ENCODE measurements around the gene HOMER1. TPM values are rescaled to one million over a fixed set of nuclear protein-coding genes. Genes with fewer than 3 reads are reported as not detected.

Gene HOMER1
- total RNA-seq, 2 donors from 2014 or later = 25.6 to 35.4 TPM

DNA sequence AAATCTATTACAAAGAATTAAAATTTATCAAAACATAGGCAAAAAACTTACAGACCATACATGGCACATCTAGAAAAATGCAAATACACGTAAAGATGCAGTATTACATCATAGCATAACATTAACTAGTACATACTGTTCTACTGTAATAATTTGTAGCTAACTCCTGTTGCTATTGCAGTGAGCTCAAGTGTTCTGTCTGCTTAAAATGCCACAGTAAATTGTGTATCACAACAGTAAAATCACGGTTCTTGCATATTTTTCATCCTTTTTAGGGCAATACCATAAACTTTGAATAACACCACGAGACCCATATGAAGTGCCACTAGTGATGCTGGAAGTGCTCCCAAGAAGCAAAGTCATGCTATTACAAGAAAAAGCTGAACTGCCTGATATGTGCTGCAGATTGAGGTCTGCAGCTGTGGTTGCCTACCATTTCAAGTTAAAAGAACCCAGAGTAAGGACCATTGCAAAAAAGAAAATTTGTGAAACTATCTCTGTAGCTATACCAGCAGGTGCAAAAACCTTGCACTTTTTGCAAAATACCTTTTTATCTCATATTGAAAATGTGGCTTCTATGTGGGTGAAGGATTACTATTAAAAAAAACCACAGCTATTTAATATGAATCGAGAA lies 14.2 kb downstream of the HOMER1 start:
- ATAC-seq = no peak

DNA sequence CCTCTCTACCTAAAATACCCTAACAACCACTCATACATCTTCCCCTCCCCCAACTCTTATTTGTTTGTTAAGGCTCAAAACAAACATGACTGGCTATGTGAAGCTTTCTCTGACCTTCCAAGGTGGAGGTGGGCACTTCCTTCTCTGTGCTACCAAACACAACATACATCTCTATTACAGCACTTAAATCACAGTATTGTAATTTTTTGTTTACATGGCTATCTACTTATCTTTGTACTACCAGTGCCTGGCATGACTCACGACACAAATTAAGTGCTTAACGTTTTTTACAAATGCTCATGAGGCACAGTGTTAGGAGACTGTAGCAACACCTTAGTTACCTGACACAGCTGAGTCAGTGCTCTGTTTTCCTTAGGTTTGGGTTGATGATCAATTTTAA lies 18.6 kb downstream of the HOMER1 start:
- DNase-seq (no peak), ATAC-seq (peak in 1 of 2 donors; percentile 35)
- intact Hi-C loops (cut with DNase I) = no loop called here

More for the DNA sequence above, 14.2 kb downstream of the HOMER1 start:
- intact Hi-C loops (cut with DNase I) = no loop called here
- no peak for DNase-seq

GRCh38 chr5:79493596-79494345 lies 20.2 kb downstream of the HOMER1 start:
- peak; percentile 13 to 54 for ATAC-seq
- no peak for DNase-seq
- intact Hi-C loops (cut with DNase I) = no loop called here

DNA sequence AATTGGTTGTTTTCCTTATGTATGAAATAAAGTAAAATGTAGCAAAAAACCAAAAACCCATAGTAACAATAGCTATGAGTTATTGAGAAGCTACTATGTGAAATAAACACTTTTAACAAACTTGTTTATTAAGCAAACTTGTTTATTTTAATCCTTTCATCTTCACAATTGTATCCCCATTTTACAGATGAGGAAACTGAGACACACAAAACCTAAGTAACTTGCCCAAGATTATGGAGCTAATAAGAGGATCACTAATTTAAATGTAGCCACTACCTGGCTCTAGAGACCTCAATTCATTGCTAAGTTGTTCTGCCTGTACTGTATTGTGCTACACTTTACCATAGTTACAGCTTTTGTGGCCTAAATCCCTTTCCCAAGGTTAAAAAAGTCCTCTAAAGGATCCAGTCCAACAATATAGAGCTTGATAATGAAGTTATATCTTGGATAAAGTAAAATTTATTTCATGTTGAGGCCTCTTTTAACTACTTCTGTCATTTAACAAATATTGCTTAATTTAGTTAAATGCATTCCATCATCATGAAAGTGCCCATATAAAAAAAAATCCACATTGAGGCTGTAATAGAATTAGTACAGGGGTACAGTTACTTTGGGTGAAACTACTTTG lies 22.1 kb downstream of the HOMER1 start:
- ATAC-seq (no peak), DNase-seq (no peak)
- intact Hi-C loops (cut with DNase I) = no loop called here

- ATAC-seq (no peak), DNase-seq (no peak)
- intact Hi-C loops (cut with DNase I) = no loop called here
These were observed 23.5 kb downstream of the HOMER1 start for GRCh38 chr5:79490323-79490936.

- DNase-seq (no peak), ATAC-seq (no peak)
- intact Hi-C loops (cut with DNase I) = no loop called here
These were observed 24.2 kb downstream of the HOMER1 start for GRCh38 chr5:79489773-79490172.

DNA sequence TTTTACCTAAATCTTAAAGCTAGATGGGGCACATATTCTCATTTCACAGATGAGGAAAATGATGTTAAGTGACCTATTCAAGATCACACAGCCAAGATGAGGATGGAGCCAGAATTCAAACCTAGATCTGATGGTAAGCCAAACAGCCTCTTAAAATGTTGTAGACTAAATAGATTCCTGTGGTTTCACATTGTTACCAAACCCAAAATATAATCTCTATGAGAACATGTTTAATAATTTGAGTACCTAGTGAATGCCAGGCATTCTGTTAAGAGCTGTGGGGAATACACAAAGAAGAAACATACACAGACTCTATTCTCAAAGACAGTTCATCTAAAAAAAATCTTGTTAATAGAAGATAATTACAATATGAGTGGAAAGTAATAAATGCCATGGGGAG lies 25.2 kb downstream of the HOMER1 start:
- DNase-seq (no peak), ATAC-seq (no peak)
- intact Hi-C loops (cut with DNase I) = no loop called here

DNA sequence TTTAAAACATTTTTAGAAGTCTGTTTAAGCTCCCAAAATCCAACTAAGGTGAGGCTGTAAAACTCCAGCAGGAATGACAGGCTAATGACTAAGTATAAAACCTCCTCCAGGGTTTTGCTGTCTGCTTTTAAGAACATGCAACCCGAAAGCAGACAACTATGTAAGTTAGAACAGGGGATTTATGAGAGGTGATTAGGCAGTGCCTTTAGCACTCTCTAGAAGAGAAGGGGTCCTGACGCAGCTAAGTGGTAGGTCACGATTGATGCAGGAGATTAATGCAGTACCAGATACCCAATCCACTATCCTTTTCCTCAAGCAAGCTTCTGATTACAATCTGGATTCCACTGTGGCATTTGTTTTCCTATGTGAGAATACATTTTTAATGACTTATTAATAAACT lies 25.9 kb downstream of the HOMER1 start:
- intact Hi-C loops (cut with DNase I) = no loop called here
- peak in 1 of 2 donors; percentile 5 for ATAC-seq

GRCh38 chr5:79487251-79487650 lies 26.7 kb downstream of the HOMER1 start:
- intact Hi-C loops (cut with DNase I) = no loop called here
- ATAC-seq (no peak), DNase-seq (no peak)

More for the DNA sequence above, 25.9 kb downstream of the HOMER1 start:
- no peak for DNase-seq

GRCh38 chr5:79486116-79486515 lies 27.8 kb downstream of the HOMER1 start:
- ATAC-seq = no peak
- DNase-seq = no peak
- intact Hi-C loops (cut with DNase I) = no loop called here

GRCh38 chr5:79484731-79485130 lies 29.2 kb downstream of the HOMER1 start:
- intact Hi-C loops (cut with DNase I) = no loop called here
- DNase-seq (no peak), ATAC-seq (no peak)

GRCh38 chr5:79481574-79481973 lies 32.4 kb downstream of the HOMER1 start:
- DNase-seq (no peak), ATAC-seq (peak; percentile 54 to 82)
- intact Hi-C loops (cut with DNase I) = no loop called here

DNA sequence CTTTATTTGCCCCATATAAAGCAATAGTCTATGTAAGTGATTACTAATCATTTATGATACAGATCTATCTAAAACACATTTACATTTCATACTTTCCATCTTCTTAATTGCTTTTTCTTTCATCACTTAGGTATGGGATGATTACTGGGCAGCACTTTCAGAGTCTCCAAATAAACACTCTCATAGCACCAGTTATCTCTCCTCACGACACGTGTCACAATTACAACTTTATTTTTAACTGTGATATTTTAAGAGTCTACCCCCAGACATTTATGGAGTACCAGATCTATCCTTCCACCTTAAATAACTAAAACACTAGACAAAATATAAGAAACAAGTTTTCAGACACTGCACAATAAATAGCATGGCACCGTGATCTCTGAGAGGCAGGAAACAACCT lies 32.9 kb downstream of the HOMER1 start:
- intact Hi-C loops (cut with DNase I) = no loop called here

DNA sequence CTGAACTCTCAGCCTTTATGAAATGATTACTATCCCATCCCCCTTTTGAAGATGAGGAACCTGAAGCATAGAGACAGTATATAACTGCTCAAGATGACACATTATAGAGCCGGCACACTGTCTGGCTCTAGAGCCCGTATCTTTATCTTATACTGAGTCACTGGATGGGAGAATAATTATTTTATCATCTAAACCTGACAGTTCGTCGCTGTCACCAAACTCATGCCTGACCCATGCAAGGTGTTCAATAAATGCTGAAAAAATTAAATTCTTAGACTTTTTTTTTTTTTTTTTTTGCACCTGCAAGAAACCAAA lies 38.8 kb downstream of the HOMER1 start:
- DNase-seq = no peak
- intact Hi-C loops (cut with DNase I) = no loop called here
- peak in 1 of 2 donors; percentile 23 for ATAC-seq

More for the DNA sequence above, 32.9 kb downstream of the HOMER1 start:
- no peak for DNase-seq
- ATAC-seq = peak; percentile 45 to 85

GRCh38 chr5:79474367-79475151 lies 39.4 kb downstream of the HOMER1 start:
- no peak for ATAC-seq

GRCh38 chr5:79471556-79471955 lies 42.4 kb downstream of the HOMER1 start:
- intact Hi-C loops (cut with DNase I) = no loop called here
- DNase-seq = no peak
- peak in 1 of 2 donors; percentile 7 for ATAC-seq

More at GRCh38 chr5:79474367-79475151, 39.4 kb downstream of the HOMER1 start:
- DNase-seq = no peak
- intact Hi-C loops (cut with DNase I) = no loop called here

DNA sequence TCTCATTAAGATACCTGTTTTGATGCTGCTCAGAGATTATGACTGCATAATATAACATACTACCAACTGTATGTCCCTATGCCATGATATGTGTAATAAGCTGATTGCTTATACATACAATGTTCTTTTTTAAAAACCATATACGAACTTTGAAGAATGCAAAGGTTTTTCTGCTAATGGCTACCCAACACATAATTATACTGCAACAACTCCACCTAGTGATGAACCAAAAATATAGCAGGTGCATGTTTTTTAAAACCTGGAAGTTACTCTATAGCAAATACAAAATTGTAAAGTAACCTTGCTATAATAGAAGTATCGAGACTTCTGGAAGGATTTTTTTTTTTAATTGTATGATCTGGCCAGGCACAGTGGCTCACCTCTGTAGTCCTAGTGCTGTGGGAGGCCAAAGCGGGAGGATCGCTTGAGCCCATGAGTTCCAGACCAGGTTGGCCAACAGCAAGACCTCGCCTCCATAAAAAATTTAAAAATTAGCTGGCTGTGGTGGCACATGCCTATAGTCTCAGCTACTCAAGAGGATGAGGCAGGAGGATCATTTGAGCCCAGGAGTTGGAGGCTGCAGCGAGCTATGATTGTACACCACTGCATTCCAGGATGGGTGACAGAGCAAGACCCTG lies 49.1 kb downstream of the HOMER1 start:
- ATAC-seq (peak; percentile 12 to 47), DNase-seq (no peak)
- intact Hi-C loops (cut with DNase I) = loop anchor here in 1 of 2 donors (5.0 kb wide), 3 partner anchors 153 to 443 kb away; no protein-coding TSS in a partner anchor

GRCh38 chr5:79464278-79464677 lies 49.7 kb downstream of the HOMER1 start:
- intact Hi-C loops (cut with DNase I) = loop anchor here in 1 of 2 donors (5.0 kb wide), 3 partner anchors 152 to 442 kb away; no protein-coding TSS in a partner anchor
- no peak for DNase-seq
- ATAC-seq = no peak

Measured in left cardiac atrium (tissue), 4 donors.